HCT116 (cell line): Measurements from ENCODE around the gene MYRF. TPM values are rescaled to one million over a fixed set of nuclear protein-coding genes. Genes with fewer than 3 reads are reported as not detected.

Experiments used
- ATAC-seq: fragments of 200-7000 bp; cut with Tn5 transposase; 2 replicates; pipeline ENCODE4 v1.9.1; 2020; ENCODE audit warnings: mild to moderate bottlenecking, moderate library complexity
- BruUV-seq: library from RNA; stranded (reverse); fragments of 400-500 nt; replicated peaks from 2 replicates; lab custom pipeline; 2021; lab: Mats Ljungman, UMichigan
- CTCF ChIA-PET: fragments of 300-600 bp; sonication (Branson Sonifier 250); formaldehyde crosslinking; loops from one replicate; lab custom pipeline; 2021; ENCODE audit warnings: antibody characterized with exemption; lab: Charles Lee
- POLR2A ChIA-PET: fragments of 300-600, 350-600 bp; sonication (Branson Sonifier 250); formaldehyde crosslinking; loops from one replicate; lab custom pipeline; 2021; ENCODE audit warnings: antibody characterized with exemption; lab: Charles Lee
- RAD21 ChIA-PET, 2 experiments: fragments of 300-600 bp; sonication (Branson Sonifier 250); formaldehyde crosslinking; loops; one replicate each; lab custom pipeline; 2023; ENCODE audit warnings: low total read pairs in 2 of 2; ENCODE audit not compliant: uncharacterized antibody in 2 of 2, unreplicated experiment in 2 of 2, low non-redundant PET in 1 of 2; lab: Charles Lee
- DNase-seq: peaks from one replicate; pipeline ENCODE4 v3.0.0-alpha.2; 2010; ENCODE audit warnings: low read depth, low spot score
- H2AFZ ChIP-seq: fragments of 200-600 bp; shearing (Covaris generic), sonication (generic); 2 replicates; pipeline ENCODE4 v1.6.1; 2017; ENCODE audit warnings: low read depth, mixed run types, mixed read lengths, antibody characterized with exemption, low read length; ENCODE audit not compliant: poor library complexity, severe bottlenecking
- H3K27ac ChIP-seq: 2 replicates; pipeline ENCODE4 v1.5.1; 2012; ENCODE audit warnings: low read depth, low read length
- H3K27me3 ChIP-seq: fragments of 200-600 bp; sonication (generic); 2 replicates; pipeline ENCODE4 v1.6.1; 2016; ENCODE audit warnings: mixed run types, low read length, mixed read lengths; ENCODE audit not compliant: insufficient read depth
- H3K36me3 ChIP-seq, 2 experiments: fragments of 200-500 bp in 1 of 2; fragments of 200-600 bp in 1 of 2; sonication (Bioruptor generic) in 1 of 2; sonication (generic) in 1 of 2; 2 replicates each; pipeline versions ENCODE4 v1.5.1 to v1.6.1; 2014 to 2016; ENCODE audit warnings: low read length in 2 of 2, inconsistent platforms in 1 of 2, mixed read lengths in 1 of 2, mixed run types in 1 of 2; ENCODE audit not compliant: insufficient read depth in 2 of 2, control insufficient read depth in 1 of 2
- H3K4me1 ChIP-seq, 2 experiments: fragments of 200-600 bp in 1 of 2; sonication (generic) in 1 of 2; 2 replicates each; pipeline versions ENCODE4 v1.5.1 to v1.6.1; 2012 to 2017; ENCODE audit warnings: low read length in 2 of 2, inconsistent platforms in 1 of 2, mild to moderate bottlenecking in 1 of 2, mixed read lengths in 1 of 2, mixed run types in 1 of 2, moderate library complexity in 1 of 2; ENCODE audit not compliant: insufficient read depth in 2 of 2, control insufficient read depth in 1 of 2
- H3K4me2 ChIP-seq: fragments of 200-600 bp; sonication (generic); 2 replicates; pipeline ENCODE4 v1.6.1; 2017; ENCODE audit warnings: mixed run types, low read length, mixed read lengths
- H3K4me3 ChIP-seq, 2 experiments: fragments of 200-600 bp in 1 of 2; sonication (generic) in 1 of 2; replicated peaks in 1 of 2; 2 replicates each; pipeline ENCODE4 v1.5.1; 2011 to 2016; ENCODE audit warnings: low read length in 2 of 2, control low read depth in 1 of 2, low read depth in 1 of 2, mild to moderate bottlenecking in 1 of 2, mixed read lengths in 1 of 2, mixed run types in 1 of 2
- H3K79me2 ChIP-seq: fragments of 200-600 bp; sonication (generic); 2 replicates; pipeline ENCODE4 v1.6.1; 2017; ENCODE audit warnings: mild to moderate bottlenecking, mixed run types, low read length, moderate library complexity, mixed read lengths; ENCODE audit not compliant: insufficient read depth
- H3K9ac ChIP-seq: fragments of 200-600 bp; sonication (generic); 2 replicates; pipeline ENCODE4 v1.6.1; 2016; ENCODE audit warnings: low read length, mixed read lengths
- H3K9me2 ChIP-seq: fragments of 200-600 bp; sonication (generic), shearing (Covaris generic); 2 replicates; pipeline ENCODE4 v1.6.1; 2017; ENCODE audit warnings: mixed run types, mild to moderate bottlenecking, moderate library complexity; ENCODE audit not compliant: insufficient read depth
- H3K9me3 ChIP-seq, 2 experiments: fragments of 200-500 bp in 1 of 2; fragments of 200-600 bp in 1 of 2; sonication (Bioruptor generic) in 1 of 2; sonication (generic) in 1 of 2; 2 replicates each; pipeline ENCODE4 v1.6.1; 2014 to 2017; ENCODE audit warnings: low read length in 2 of 2, mixed read lengths in 2 of 2, inconsistent platforms in 1 of 2, low read depth in 1 of 2, mild to moderate bottlenecking in 1 of 2, mixed run types in 1 of 2, moderate library complexity in 1 of 2; ENCODE audit not compliant: control insufficient read depth in 1 of 2, insufficient read depth in 1 of 2
- H4K20me1 ChIP-seq: fragments of 200-600 bp; sonication (generic), shearing (Covaris generic); 2 replicates; pipeline ENCODE4 v1.6.1; 2017; ENCODE audit warnings: mixed run types, mild to moderate bottlenecking, moderate library complexity; ENCODE audit not compliant: insufficient read depth
- CEBPB ChIP-seq: IDR thresholded peaks from 2 replicates; pipeline ENCODE4 v1.6.1; 2012; ENCODE audit warnings: low read depth
- EZH2phosphoT487 ChIP-seq: fragments of 200-600 bp; IDR thresholded peaks from 2 replicates; pipeline ENCODE4 v1.6.1; 2018; ENCODE audit warnings: antibody characterized with exemption, borderline replicate concordance
- RAD21 ChIP-seq: IDR thresholded peaks from 2 replicates; pipeline ENCODE4 v1.6.1; 2012; ENCODE audit warnings: low read depth, mild to moderate bottlenecking
- SIN3A ChIP-seq: IDR thresholded peaks from 2 replicates; pipeline ENCODE4 v1.6.1; 2012; ENCODE audit warnings: low read depth
- SRF ChIP-seq: IDR thresholded peaks from 2 replicates; pipeline ENCODE4 v1.6.1; 2012; ENCODE audit warnings: low read depth
- YY1 ChIP-seq: IDR thresholded peaks from 2 replicates; pipeline ENCODE4 v1.6.1; 2011; ENCODE audit warnings: low read length, low read depth, moderate library complexity, mild to moderate bottlenecking; ENCODE audit not compliant: insufficient replicate concordance; ENCODE audit errors: extremely low read depth
- ZFX ChIP-seq: fragments of 450-650 bp; IDR thresholded peaks from 2 replicates; pipeline ENCODE4 v1.6.1; 2017
- intact Hi-C: fragments of 100-400 bp; cut with micrococcal nuclease; formaldehyde crosslinking; loops from 2 replicates; pipeline ENCODE4 v1.10.0; 2022
- total RNA-seq: library from RNA; stranded (reverse); gene quantifications from one replicate; pipeline ENCODE4 v1.2.1, GENCODE V29; 2021; ENCODE audit not compliant: unreplicated experiment
- TF ChIP-seq, protein P1 (sequence below): IDR thresholded peaks from 2 replicates; pipeline ENCODE4 v1.6.1; 2012; ENCODE audit warnings: low read depth
- TF ChIP-seq, protein P2 (sequence below): IDR thresholded peaks from 2 replicates; pipeline ENCODE4 v1.6.1; 2012
- TF ChIP-seq, protein P3 (sequence below): IDR thresholded peaks from 2 replicates; pipeline ENCODE4 v1.6.1; 2011; ENCODE audit warnings: mild to moderate bottlenecking, low read length, moderate library complexity; ENCODE audit not compliant: insufficient replicate concordance; ENCODE audit errors: extremely low read depth
- TF ChIP-seq, protein P4 (sequence below), 3 experiments: fragments of 200-600 bp in 1 of 3; sonication (generic) in 1 of 3; IDR thresholded peaks in 2 of 3; conservative IDR thresholded peaks in 1 of 3; 2 replicates each; pipeline ENCODE4 v1.5.1; 2012 to 2017; ENCODE audit warnings: low read depth in 2 of 3, low read length in 2 of 3, antibody characterized with exemption in 1 of 3, borderline replicate concordance in 1 of 3, control low read depth in 1 of 3, mild to moderate bottlenecking in 1 of 3, mixed read lengths in 1 of 3, mixed run types in 1 of 3, moderate library complexity in 1 of 3; ENCODE audit not compliant: insufficient read depth in 1 of 3

Gene MYRF
- total RNA-seq, 1 experiment from 2014 or later = 52.3 TPM

DNA sequence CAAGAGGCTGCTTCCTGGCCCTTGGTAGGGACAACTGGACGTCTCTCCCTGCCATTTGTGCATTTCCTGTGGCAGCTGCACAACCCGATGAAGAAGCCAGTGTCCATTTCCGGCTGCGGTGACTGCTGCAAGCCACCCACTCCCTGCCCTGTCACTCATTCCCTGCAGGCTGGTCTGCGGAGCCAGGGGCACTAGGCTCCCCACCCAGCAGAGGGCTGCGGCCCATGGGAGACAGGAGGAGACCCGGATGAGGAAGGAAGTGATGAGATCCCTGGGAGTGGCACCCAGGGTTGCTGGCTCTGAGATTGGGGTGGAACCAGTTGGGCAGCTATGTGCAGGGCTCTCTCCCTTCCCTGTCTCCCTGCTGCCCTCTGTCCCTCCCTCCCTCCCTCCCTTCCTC, 10.0 kb upstream of the MYRF start:
- no peak for ATAC-seq
- Histone ChIP-seq H3K9me3 (no peaks in the 10 kb centered on the region), H3K79me2 (no peaks in the 10 kb centered on the region), H3K27ac (no peak overlapping the region), H4K20me1 (no peaks in the 10 kb centered on the region), H3K27me3 (no peaks in the 10 kb centered on the region), H3K9me2 (no peaks in the 10 kb centered on the region), H3K9ac (no peak overlapping the region), H3K4me3 (no peak overlapping the region), H3K4me2 (no peak overlapping the region), H3K4me1 (peaks cover 0 to 3% of the 10 kb centered on the region in 2 experiments; a peak in 2 of 4 replicates), H3K36me3 (no peaks in the 10 kb centered on the region), H2AFZ (no peak overlapping the region)
- intact Hi-C loops = no loop called here
- POLR2A ChIA-PET = no interaction called here
- RAD21 ChIA-PET = no interaction called here
- no peak for DNase-seq
- no peak for TF ChIP-seq ZFX
- TF ChIP-seq, protein P1, sequence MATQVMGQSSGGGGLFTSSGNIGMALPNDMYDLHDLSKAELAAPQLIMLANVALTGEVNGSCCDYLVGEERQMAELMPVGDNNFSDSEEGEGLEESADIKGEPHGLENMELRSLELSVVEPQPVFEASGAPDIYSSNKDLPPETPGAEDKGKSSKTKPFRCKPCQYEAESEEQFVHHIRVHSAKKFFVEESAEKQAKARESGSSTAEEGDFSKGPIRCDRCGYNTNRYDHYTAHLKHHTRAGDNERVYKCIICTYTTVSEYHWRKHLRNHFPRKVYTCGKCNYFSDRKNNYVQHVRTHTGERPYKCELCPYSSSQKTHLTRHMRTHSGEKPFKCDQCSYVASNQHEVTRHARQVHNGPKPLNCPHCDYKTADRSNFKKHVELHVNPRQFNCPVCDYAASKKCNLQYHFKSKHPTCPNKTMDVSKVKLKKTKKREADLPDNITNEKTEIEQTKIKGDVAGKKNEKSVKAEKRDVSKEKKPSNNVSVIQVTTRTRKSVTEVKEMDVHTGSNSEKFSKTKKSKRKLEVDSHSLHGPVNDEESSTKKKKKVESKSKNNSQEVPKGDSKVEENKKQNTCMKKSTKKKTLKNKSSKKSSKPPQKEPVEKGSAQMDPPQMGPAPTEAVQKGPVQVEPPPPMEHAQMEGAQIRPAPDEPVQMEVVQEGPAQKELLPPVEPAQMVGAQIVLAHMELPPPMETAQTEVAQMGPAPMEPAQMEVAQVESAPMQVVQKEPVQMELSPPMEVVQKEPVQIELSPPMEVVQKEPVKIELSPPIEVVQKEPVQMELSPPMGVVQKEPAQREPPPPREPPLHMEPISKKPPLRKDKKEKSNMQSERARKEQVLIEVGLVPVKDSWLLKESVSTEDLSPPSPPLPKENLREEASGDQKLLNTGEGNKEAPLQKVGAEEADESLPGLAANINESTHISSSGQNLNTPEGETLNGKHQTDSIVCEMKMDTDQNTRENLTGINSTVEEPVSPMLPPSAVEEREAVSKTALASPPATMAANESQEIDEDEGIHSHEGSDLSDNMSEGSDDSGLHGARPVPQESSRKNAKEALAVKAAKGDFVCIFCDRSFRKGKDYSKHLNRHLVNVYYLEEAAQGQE = no peak
- no peak for TF ChIP-seq CEBPB
- TF ChIP-seq YY1 = no peak
- TF ChIP-seq SIN3A = no peak
- TF ChIP-seq, protein P2, sequence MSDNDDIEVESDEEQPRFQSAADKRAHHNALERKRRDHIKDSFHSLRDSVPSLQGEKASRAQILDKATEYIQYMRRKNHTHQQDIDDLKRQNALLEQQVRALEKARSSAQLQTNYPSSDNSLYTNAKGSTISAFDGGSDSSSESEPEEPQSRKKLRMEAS = no peak
- TF ChIP-seq, protein P3, sequence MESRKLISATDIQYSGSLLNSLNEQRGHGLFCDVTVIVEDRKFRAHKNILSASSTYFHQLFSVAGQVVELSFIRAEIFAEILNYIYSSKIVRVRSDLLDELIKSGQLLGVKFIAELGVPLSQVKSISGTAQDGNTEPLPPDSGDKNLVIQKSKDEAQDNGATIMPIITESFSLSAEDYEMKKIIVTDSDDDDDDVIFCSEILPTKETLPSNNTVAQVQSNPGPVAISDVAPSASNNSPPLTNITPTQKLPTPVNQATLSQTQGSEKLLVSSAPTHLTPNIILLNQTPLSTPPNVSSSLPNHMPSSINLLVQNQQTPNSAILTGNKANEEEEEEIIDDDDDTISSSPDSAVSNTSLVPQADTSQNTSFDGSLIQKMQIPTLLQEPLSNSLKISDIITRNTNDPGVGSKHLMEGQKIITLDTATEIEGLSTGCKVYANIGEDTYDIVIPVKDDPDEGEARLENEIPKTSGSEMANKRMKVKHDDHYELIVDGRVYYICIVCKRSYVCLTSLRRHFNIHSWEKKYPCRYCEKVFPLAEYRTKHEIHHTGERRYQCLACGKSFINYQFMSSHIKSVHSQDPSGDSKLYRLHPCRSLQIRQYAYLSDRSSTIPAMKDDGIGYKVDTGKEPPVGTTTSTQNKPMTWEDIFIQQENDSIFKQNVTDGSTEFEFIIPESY = no peak
- no peak for TF ChIP-seq SRF
- TF ChIP-seq, protein P4, sequence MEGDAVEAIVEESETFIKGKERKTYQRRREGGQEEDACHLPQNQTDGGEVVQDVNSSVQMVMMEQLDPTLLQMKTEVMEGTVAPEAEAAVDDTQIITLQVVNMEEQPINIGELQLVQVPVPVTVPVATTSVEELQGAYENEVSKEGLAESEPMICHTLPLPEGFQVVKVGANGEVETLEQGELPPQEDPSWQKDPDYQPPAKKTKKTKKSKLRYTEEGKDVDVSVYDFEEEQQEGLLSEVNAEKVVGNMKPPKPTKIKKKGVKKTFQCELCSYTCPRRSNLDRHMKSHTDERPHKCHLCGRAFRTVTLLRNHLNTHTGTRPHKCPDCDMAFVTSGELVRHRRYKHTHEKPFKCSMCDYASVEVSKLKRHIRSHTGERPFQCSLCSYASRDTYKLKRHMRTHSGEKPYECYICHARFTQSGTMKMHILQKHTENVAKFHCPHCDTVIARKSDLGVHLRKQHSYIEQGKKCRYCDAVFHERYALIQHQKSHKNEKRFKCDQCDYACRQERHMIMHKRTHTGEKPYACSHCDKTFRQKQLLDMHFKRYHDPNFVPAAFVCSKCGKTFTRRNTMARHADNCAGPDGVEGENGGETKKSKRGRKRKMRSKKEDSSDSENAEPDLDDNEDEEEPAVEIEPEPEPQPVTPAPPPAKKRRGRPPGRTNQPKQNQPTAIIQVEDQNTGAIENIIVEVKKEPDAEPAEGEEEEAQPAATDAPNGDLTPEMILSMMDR (IDR thresholded peaks at IDR 0.05 in 2 of 3, conservative IDR thresholded peaks at IDR 0.05 in 1 of 3; ENCODE audit: borderline replicate concordance in 1 of 3, insufficient read depth in 1 of 3, low read depth in 2 of 3, low read length in 2 of 3) = no peak
- no peak for TF ChIP-seq RAD21
- no peak for TF ChIP-seq EZH2phosphoT487
- CTCF ChIA-PET = interaction anchor here (2.8 kb wide), 1 partner anchor 9 kb away, joined by 13 read pairs; no protein-coding TSS in a partner anchor
- BruUV-seq = no TSS peak
